Right lobe of liver (tissue), 4 donors: ENCODE data around the gene PTGFR.

Experiments
- POLR2A ChIP-seq: fragments of 450-650 bp; IDR thresholded peaks from one replicate; pipeline ENCODE4 v1.6.1; 2017; ENCODE audit warnings: antibody characterized with exemption, mild to moderate bottlenecking
- TF ChIP-seq, protein P1 (sequence below), 4 donors: fragments of 200-600 bp in 3 of 4; fragments of 450-650 bp in 1 of 4; IDR thresholded peaks; one replicate each; pipeline versions ENCODE4 v1.5.1 to v1.8.0; 2016 to 2022; ENCODE audit warnings: antibody characterized with exemption in 4 of 4, mild to moderate bottlenecking in 2 of 4
- donor health status: DM: no; HTN: no; CAD: no.
- donor health status: DM: no; HTN: no; CAD: no.
- donor health status: DM: no; HTN: yes; CAD: no.

DNA sequence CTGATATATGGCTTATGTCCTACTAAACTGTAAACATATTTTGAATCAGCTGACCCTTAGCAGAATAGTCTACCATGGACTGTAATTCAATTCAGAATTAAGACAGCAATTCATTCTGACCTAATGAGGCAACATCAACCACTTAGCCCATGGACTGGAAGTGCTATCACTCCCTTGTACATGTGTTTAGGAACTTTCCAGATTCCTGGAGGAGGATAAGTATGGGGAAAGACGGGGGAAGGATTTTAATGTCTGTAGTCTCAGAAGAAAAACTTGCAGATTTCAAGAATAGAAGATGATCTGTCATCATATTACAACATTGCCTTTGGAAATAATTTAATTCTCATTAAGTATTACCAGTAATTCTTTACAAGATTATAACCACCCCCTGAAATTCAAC, 56.3 kb downstream of the PTGFR start:
- TF ChIP-seq, protein P1, sequence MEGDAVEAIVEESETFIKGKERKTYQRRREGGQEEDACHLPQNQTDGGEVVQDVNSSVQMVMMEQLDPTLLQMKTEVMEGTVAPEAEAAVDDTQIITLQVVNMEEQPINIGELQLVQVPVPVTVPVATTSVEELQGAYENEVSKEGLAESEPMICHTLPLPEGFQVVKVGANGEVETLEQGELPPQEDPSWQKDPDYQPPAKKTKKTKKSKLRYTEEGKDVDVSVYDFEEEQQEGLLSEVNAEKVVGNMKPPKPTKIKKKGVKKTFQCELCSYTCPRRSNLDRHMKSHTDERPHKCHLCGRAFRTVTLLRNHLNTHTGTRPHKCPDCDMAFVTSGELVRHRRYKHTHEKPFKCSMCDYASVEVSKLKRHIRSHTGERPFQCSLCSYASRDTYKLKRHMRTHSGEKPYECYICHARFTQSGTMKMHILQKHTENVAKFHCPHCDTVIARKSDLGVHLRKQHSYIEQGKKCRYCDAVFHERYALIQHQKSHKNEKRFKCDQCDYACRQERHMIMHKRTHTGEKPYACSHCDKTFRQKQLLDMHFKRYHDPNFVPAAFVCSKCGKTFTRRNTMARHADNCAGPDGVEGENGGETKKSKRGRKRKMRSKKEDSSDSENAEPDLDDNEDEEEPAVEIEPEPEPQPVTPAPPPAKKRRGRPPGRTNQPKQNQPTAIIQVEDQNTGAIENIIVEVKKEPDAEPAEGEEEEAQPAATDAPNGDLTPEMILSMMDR (IDR thresholded peaks at IDR 0.05), result no peak
- no peak for TF ChIP-seq POLR2A
